Type B pancreatic cell (in vitro differentiated cells): Measurements from ENCODE around the gene SEC16A. TPM values are rescaled to one million over a fixed set of nuclear protein-coding genes. Genes with fewer than 3 reads are reported as not detected.
A peak's percentile ranks its signal among the peaks of the same experiment; 100 is the strongest.

Experiments used
- DNase-seq: peaks from one replicate; pipeline ENCODE4 v3.0.0; 2021; ENCODE audit warnings: mixed read lengths; ENCODE audit not compliant: unreplicated experiment; ENCODE audit errors: extremely low spot score
- H3K27ac Mint-ChIP-seq: 2 replicates; pipeline ENCODE4 v1.8.0; 2021; ENCODE audit warnings: mild to moderate bottlenecking, mixed read lengths
- H3K27me3 Mint-ChIP-seq: 2 replicates; pipeline ENCODE4 v1.8.0; 2021; ENCODE audit warnings: mixed read lengths
- H3K36me3 Mint-ChIP-seq: 2 replicates; pipeline ENCODE4 v1.8.0; 2021; ENCODE audit warnings: mixed read lengths
- H3K4me1 Mint-ChIP-seq: one replicate; pipeline ENCODE4 v1.8.0; 2021; ENCODE audit warnings: mixed read lengths; ENCODE audit not compliant: unreplicated experiment
- H3K4me3 Mint-ChIP-seq: 2 replicates; pipeline ENCODE4 v1.8.0; 2021; ENCODE audit warnings: mild to moderate bottlenecking, mixed read lengths
- H3K9me3 Mint-ChIP-seq: 2 replicates; pipeline ENCODE4 v1.8.0; 2021; ENCODE audit warnings: mixed read lengths
- total RNA-seq: library from RNA; stranded (reverse); gene quantifications from 2 replicates; pipeline ENCODE4 v1.2.1, GENCODE V29; 2021; ENCODE audit warnings: low replicate concordance
- TF ChIP-seq, protein P1 (sequence below): fragments of 200-600 bp; sonication (generic); conservative IDR thresholded peaks from 2 replicates; pipeline ENCODE4 v1.5.0; 2021; ENCODE audit warnings: antibody characterized with exemption, mild to moderate bottlenecking

SEC16A gene
- total RNA-seq, 1 donor from 2014 or later: 74.6 TPM

DNA sequence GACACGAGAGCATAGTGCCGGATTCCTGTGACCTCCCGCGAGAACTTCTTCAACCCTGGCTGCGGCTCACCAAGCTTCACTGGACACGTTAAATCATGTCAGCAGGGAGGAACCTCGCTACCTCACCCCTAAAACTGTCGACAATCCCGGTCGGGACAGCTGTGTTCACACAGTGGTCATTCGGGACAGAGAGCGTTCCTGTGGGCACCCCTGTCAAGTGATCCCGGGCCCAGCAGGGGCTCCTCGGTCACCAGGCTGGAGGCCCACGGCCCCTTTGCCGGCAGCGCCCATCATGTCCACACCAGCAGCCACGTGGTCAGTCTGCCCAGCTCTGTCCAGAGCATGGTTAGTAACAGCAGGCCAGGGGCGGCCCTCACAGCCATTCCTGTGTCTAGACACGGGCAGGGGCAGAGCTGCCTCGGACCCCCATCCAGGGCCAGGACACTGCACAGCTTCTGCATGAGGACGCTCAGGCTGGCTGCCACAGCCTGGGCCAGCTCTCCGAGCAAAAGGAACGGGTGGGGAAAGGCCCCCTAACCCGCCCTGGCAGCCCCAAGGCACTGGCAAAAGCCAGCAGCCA is 46.7 kb downstream of the SEC16A start:
- TF ChIP-seq, protein P1, sequence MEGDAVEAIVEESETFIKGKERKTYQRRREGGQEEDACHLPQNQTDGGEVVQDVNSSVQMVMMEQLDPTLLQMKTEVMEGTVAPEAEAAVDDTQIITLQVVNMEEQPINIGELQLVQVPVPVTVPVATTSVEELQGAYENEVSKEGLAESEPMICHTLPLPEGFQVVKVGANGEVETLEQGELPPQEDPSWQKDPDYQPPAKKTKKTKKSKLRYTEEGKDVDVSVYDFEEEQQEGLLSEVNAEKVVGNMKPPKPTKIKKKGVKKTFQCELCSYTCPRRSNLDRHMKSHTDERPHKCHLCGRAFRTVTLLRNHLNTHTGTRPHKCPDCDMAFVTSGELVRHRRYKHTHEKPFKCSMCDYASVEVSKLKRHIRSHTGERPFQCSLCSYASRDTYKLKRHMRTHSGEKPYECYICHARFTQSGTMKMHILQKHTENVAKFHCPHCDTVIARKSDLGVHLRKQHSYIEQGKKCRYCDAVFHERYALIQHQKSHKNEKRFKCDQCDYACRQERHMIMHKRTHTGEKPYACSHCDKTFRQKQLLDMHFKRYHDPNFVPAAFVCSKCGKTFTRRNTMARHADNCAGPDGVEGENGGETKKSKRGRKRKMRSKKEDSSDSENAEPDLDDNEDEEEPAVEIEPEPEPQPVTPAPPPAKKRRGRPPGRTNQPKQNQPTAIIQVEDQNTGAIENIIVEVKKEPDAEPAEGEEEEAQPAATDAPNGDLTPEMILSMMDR: no peak
- no peaks in the 10 kb centered on the region for H3K36me3 Mint-ChIP-seq
- H3K27me3 Mint-ChIP-seq: no peaks in the 10 kb centered on the region
- no peaks in the 10 kb centered on the region for H3K9me3 Mint-ChIP-seq
- DNase-seq: no peak
- H3K27ac Mint-ChIP-seq: peak overlapping the region; percentile 26
- H3K4me3 Mint-ChIP-seq: peak overlapping the region; percentile 91
- peaks cover 24% of the 10 kb centered on the region for H3K4me1 Mint-ChIP-seq

DNA sequence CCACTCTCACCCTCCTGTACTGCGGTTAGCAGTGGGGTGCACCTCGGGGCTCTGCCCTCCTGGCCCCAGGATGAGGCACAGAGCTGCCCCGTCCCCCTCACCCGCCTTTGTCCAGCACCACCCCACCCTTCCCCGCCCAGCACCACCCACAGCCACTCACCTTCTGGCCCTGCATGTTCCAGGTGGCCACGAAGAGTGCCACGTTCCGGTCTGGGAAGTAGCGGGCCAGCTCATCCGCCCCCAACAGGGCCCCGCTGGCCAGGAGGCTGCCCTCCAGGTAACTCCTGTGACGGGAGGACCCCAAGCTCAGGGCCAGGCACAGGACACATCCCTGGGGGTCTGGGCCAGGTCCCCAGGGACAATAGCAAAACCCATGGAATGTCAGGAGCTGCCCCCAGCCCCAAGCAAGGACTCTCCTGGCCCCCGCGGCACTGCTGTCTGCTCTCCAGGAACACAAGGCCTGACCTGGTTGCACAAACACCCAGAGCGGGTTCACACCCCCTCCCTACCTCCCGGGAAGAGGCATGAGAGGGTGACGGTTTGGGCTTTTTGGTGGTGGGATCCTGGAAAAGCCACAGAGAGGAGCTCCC is 48.2 kb downstream of the SEC16A start:
- Mint-ChIP-seq H3K36me3 (no peaks in the 10 kb centered on the region), H3K27me3 (no peaks in the 10 kb centered on the region), H3K27ac (no peak overlapping the region), H3K4me1 (peaks cover 19% of the 10 kb centered on the region), H3K4me3 (no peak overlapping the region), H3K9me3 (no peaks in the 10 kb centered on the region)
- no peak for DNase-seq
- TF ChIP-seq, protein P1: no peak

DNA sequence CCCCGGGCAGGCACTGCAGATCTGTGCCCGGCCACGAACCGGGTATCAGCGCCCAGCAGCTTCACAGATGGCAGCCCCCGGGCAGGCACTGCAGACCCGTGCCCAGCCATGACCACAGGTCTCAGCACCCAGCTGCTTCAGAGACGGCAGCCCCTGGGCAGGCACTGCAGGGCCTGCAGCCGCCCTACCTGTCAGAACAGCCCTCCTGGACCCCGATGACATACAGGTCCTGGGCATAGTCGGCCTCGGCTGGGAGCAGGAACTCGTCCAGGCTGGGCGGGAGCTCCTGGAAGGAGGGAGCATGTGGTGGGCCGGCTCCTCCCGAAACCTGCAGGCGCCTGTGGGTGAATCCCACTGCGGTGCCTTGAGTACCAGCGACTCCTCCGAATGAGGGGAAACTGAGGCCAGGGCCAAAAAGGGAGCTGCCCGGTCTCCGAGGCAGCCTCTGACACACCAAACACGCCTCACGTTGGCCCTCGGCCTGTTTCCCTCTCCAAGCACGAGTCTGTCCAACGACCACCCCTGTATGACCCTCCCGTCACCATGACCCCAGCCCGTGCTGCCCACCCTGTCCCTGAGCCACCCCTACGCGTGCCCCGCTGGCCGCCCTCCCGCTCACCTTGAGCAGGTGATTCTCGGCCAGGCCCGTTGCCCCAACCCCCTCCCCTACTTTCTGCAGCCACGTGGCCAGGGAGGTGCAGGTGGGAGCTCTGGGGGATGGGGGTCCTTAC is 48.8 kb downstream of the SEC16A start:
- H3K4me3 Mint-ChIP-seq: no peak overlapping the region
- no peaks in the 10 kb centered on the region for H3K36me3 Mint-ChIP-seq
- no peak overlapping the region for H3K27ac Mint-ChIP-seq
- DNase-seq: no peak
- TF ChIP-seq, protein P1: no peak
- peaks cover 19% of the 10 kb centered on the region for H3K4me1 Mint-ChIP-seq
- no peaks in the 10 kb centered on the region for H3K9me3 Mint-ChIP-seq
- H3K27me3 Mint-ChIP-seq: no peaks in the 10 kb centered on the region

DNA sequence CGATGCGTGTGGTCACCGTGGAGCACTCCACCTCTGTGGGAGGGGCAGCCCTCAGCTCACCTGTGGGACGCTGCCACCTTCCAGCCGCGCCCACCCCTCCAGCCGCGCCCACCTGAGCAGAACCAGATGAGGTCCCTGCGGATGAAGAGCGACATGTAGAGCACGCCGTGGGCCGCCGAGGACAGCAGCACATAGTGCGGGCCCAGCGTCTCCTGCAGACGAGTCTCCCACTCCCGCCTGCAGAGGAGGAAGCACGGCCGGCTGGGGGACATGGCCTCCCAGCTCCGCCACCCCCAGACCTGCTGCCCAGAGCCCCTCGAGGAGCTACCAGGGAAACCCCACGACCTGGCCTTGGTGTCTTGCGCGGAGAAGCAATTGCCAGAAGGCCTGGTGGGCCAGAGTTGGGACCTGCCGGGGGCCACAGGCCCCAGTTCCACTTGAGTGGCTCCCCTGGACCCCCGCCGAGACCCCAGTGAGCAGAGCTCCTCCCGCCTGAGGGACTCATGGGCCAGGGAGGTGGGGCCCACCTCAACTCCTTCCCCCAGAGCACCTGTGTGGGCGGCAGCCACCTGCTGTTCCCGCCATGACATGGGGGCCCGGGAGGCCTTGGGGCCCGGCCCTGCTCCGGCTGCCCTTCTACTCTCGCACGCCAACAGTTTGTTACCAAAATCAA is 49.7 kb downstream of the SEC16A start:
- DNase-seq: peak; percentile 63
- TF ChIP-seq, protein P1: no peak
- Mint-ChIP-seq H3K4me3 (no peak overlapping the region), H3K27me3 (no peaks in the 10 kb centered on the region), H3K4me1 (peaks cover 17% of the 10 kb centered on the region), H3K36me3 (peaks cover 3% of the 10 kb centered on the region), H3K9me3 (no peaks in the 10 kb centered on the region), H3K27ac (no peak overlapping the region)

DNA sequence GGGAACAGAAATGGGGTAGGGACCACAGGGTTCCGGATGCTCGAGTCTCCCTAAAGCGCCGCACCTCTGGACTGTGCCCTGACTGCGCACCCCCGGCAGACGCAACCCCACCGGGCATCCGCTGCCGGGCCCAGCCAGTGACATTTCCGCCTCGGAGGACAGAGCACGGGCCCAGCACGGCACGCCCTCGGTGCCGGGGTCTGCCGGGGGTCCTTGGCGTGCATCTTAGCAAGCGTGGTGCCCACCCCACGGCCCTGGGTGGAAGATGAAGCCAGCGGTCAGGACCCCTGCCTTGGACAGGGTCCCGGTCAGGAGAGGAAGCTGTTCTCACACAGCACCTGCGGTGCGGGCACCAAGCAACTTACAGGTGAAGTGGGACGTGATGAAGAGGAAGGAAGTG is 50.2 kb downstream of the SEC16A start:
- DNase-seq: peak; percentile 68
- H3K27me3 Mint-ChIP-seq: no peaks in the 10 kb centered on the region
- no peak overlapping the region for H3K4me3 Mint-ChIP-seq
- no peaks in the 10 kb centered on the region for H3K9me3 Mint-ChIP-seq
- no peak overlapping the region for H3K27ac Mint-ChIP-seq
- H3K36me3 Mint-ChIP-seq: peaks cover 3% of the 10 kb centered on the region
- TF ChIP-seq, protein P1: no peak
- H3K4me1 Mint-ChIP-seq: peaks cover 13% of the 10 kb centered on the region
